ENCODE measurements around the gene KRT14. TPM values are rescaled to one million over a fixed set of nuclear protein-coding genes. Genes with fewer than 3 reads are reported as not detected.
"Not testable (repeated sequence)": the region's sequence is repeated elsewhere in the genome, so short reads cannot be mapped to it uniquely, and the experiment has no call there.

KRT14 gene
- total and polyA plus RNA-seq, 2 donors (not counting 3 experiments of a cell fraction or from before 2014, with no cell fraction given), result 0.12 to 0.66 TPM

DNA sequence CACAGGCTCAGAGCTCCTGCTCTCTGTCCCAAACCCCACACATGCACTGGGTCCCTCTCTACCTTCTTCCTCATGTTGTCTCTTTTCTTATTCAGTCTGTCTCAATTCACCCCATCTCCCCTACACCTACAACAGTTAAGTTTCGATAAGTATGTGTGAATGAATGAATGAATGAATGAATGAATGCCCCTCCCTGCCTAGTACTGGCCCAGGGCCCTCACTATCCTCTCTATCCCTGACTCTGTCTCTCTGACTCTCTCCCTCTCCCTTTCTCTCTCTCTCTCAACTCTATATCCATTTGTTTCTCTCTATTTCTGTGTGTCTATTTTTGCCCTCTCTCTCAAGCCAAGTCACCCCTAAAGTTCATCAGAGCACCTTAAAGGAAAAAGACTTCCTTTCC, 8.2 kb downstream of the KRT14 start:
- Histone ChIP-seq H3K36me3 (ENCODE audit: control insufficient read depth in 2 of 2, extremely low read depth in 1 of 2, insufficient read depth in 2 of 2, low read length in 2 of 2) (no peaks in the 10 kb centered on the region), H3K9me1 (replicated peaks; ENCODE audit: control insufficient read depth, extremely low read depth, insufficient read depth, low read length) (no peaks in the 10 kb centered on the region), H3K27me3 (ENCODE audit: control insufficient read depth in 2 of 2, insufficient read depth in 2 of 2, low read length in 2 of 2) (peaks cover 0 to 4% of the 10 kb centered on the region in 2 experiments), H4K20me1 (replicated peaks; ENCODE audit: control insufficient read depth, extremely low read depth, insufficient read depth, low read length) (no peaks in the 10 kb centered on the region), H3K79me2 (ENCODE audit: control insufficient read depth, insufficient read depth, low read length) (no peaks in the 10 kb centered on the region), H3K4me2 (ENCODE audit: insufficient read depth, low read length) (no peak overlapping the region), H3K4me3 (replicated peaks in 1 of 3; ENCODE audit: insufficient read depth in 1 of 3, low read depth in 1 of 3, low read length in 3 of 3) (no peak overlapping the region), H3K27ac (ENCODE audit: insufficient read depth, low read depth, low read length) (no peak overlapping the region), H3K9ac (replicated peaks; ENCODE audit: extremely low read depth, insufficient read depth, low read length) (no peak overlapping the region), H3K9me3 (replicated peaks; ENCODE audit: control insufficient read depth, insufficient read depth, low read length) (no peaks in the 10 kb centered on the region), H2AFZ (ENCODE audit: low read depth, low read length) (no peak overlapping the region), H3K4me1 (ENCODE audit: control insufficient read depth, extremely low read depth, insufficient read depth, low read length) (no peaks in the 10 kb centered on the region)
- no TSS peak for BruUV-seq (replicated peaks)
- ChIA-PET CTCF (interaction anchor here (0.6 to 2.6 kb wide), 12 partner anchors 10 to 257 kb away, joined by 3 to 44 read pairs (median 6); no protein-coding TSS in a partner anchor), POLR2A (interaction anchor here (0.7 to 1.4 kb wide), 2 partner anchors 110 to 712 kb away, joined by 3 to 9 read pairs; partner anchors contain the start of gene EIF1)
- DNase-seq (ENCODE audit: low read depth, low spot score), result no peak
- dilution Hi-C loops (cut with MboI; ENCODE audit: extremely low pct_ligation_motif_present, low sequenced_read_pairs) (no loop called here), intact Hi-C loops (cut with micrococcal nuclease) (no loop called here)
- no peak for FAIRE-seq
- TF ChIP-seq EZH2 (IDR thresholded peaks at IDR 0.05; ENCODE audit: borderline replicate concordance, low read depth, low read length, severe bottlenecking) (no peak), JUN (IDR thresholded peaks at IDR 0.05; ENCODE audit: borderline replicate concordance, insufficient read depth, insufficient read length, low read depth) (no peak), FOS (IDR thresholded peaks at IDR 0.05; ENCODE audit: borderline replicate concordance, insufficient read depth, low read length) (no peak), MYC (IDR thresholded peaks at IDR 0.05; ENCODE audit: low read depth, low read length) (no peak), POLR2AphosphoS5 (IDR thresholded peaks at IDR 0.05; ENCODE audit: insufficient read depth, low read depth, low read length) (no peak), POLR2A (IDR thresholded peaks at IDR 0.05; ENCODE audit: low read depth, low read length) (no peak), CTCF (IDR thresholded peaks at IDR 0.05; ENCODE audit: extremely low read depth in 1 of 2, insufficient read depth in 1 of 2, low read depth in 1 of 2, low read length in 2 of 2) (no peak), MAX (IDR thresholded peaks at IDR 0.05; ENCODE audit: insufficient read depth, insufficient read length) (no peak), GATA2 (IDR thresholded peaks at IDR 0.05; ENCODE audit: insufficient read depth, insufficient read length, low read depth, low read length) (no peak)

- dilution Hi-C loops (cut with MboI; ENCODE audit: extremely low pct_ligation_motif_present, low sequenced_read_pairs); H3K9me3 ChIP-seq (replicated peaks; ENCODE audit: control insufficient read depth, insufficient read depth, low read length); FAIRE-seq; H3K9ac ChIP-seq (replicated peaks; ENCODE audit: extremely low read depth, insufficient read depth, low read length); H3K79me2 ChIP-seq (ENCODE audit: control insufficient read depth, insufficient read depth, low read length); CTCF ChIA-PET; H4K20me1 ChIP-seq (replicated peaks; ENCODE audit: control insufficient read depth, extremely low read depth, insufficient read depth, low read length); H3K9me1 ChIP-seq (replicated peaks; ENCODE audit: control insufficient read depth, extremely low read depth, insufficient read depth, low read length); BruUV-seq (replicated peaks); H3K36me3 ChIP-seq (ENCODE audit: control insufficient read depth in 2 of 2, extremely low read depth in 1 of 2, insufficient read depth in 2 of 2, low read length in 2 of 2); DNase-seq (ENCODE audit: low read depth, low spot score); H2AFZ ChIP-seq (ENCODE audit: low read depth, low read length); H3K27me3 ChIP-seq (ENCODE audit: control insufficient read depth in 2 of 2, insufficient read depth in 2 of 2, low read length in 2 of 2); POLR2A ChIA-PET; intact Hi-C loops (cut with micrococcal nuclease); H3K4me1 ChIP-seq (ENCODE audit: control insufficient read depth, extremely low read depth, insufficient read depth, low read length); H3K4me2 ChIP-seq (ENCODE audit: insufficient read depth, low read length); H3K27ac ChIP-seq (ENCODE audit: insufficient read depth, low read depth, low read length); H3K4me3 ChIP-seq (replicated peaks in 1 of 3; ENCODE audit: insufficient read depth in 1 of 3, low read depth in 1 of 3, low read length in 3 of 3): not testable (repeated sequence)
Measured at GRCh38 chr17:41576740-41577139, 10.0 kb downstream of the KRT14 start.

Data from endothelial cell of umbilical vein (primary cell).